ENCODE results near the gene FAM174C.
A peak's percentile ranks its signal among the peaks of the same experiment; 100 is the strongest.

Gene FAM174C

DNA sequence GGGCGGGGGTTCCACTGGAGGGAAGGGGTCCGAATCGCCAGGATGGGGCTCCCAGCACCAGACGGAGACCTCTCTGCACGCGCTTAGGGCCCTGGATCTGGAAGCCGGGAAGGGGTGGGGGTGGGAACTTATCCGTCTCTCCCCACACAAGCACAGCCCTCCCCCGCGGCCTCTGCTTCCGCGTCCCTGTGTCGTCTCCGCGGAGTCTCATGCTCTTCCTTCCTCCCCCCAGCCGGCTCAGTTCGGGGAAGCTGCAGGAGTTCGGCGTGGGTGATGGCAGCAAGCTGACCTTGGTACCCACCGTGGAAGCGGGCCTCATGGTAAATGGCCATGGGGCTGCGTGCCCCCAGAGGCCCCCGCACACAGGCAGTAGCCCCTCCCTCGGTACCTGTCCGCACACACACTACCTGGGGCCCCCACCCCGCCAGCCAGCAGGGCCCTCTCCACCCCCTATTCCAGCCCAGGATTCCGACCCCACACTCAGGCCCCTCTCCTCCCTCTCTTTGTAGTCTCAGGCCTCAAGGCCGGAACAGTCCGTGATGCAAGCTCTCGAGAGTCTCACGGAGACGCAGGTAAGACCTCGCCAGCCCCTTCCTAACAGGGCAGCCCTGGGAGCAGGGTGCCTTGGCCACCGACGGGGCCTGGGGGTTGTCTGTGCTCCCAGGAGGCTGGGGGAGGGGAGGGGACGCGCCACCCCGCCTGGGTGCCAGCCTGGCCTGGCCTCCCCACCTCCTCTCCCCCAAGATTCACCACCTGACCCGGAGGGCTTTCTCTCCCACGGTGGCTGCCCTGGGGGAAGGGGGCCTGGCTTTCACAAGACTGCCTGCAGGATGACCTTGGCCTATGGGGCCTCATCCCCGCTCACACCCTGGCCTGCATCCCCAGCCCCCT is 23.8 kb upstream of the FAM174C start:
- peak; percentile 71 for DNase-seq

GRCh38 chr19:1252221-1252820 is 23.0 kb upstream of the FAM174C start:
- peak; percentile 64 for DNase-seq

- peak; percentile 73 for DNase-seq
Measured at GRCh38 chr19:1252821-1253513, 22.4 kb upstream of the FAM174C start.

GRCh38 chr19:1253514-1254080 is 21.7 kb upstream of the FAM174C start:
- no peak for DNase-seq

DNA sequence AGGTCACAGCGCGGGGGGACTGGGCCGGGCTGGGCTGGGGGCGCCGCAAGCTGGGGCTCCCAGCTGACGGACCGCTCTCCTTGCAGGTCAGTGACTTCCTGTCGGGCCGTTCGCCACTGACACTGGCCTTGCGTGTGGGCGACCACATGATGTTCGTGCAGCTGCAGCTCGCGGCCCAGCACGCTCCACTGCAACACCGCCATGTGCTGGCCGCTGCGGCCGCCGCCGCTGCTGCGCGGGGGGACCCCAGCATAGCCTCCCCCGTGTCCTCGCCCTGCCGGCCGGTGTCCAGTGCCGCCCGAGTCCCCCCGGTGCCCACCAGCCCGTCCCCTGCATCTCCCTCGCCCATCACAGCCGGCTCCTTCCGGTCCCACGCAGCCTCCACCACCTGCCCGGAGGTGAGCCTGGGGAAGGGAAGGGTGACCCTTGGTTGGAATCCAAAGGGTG is 21.2 kb upstream of the FAM174C start:
- no peak for DNase-seq

DNA sequence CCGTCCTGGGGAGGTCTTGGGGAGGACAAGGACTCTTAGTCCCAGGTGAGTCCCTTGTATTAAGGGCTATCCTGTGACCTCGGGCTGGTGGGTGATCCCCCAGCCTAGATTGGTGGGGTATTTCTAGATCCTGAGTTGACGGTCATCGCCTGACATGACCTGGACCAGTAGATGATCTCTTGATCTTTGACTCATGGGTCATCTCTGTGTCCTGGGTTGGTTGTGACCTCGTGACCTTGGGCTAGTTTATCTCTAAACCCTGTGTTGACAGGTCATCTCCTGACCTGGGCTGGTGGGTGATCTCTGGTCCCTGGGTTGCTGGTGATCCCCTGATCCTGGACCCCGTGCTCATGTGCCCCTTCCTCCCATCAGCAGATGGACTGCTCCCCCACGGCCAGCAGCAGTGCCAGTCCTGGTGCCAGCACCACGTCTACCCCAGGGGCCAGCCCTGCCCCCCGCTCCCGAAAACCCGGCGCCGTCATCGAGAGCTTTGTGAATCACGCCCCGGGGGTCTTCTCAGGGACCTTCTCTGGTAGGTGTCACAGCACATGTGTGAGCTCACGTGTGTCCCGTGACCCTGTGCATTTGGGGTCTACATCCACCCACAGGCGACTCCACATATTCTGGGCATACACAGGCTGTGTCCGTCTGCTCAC is 20.7 kb upstream of the FAM174C start:
- no peak for DNase-seq

- no peak for DNase-seq
Measured at GRCh38 chr19:1255186-1256161, 19.9 kb upstream of the FAM174C start.

DNA sequence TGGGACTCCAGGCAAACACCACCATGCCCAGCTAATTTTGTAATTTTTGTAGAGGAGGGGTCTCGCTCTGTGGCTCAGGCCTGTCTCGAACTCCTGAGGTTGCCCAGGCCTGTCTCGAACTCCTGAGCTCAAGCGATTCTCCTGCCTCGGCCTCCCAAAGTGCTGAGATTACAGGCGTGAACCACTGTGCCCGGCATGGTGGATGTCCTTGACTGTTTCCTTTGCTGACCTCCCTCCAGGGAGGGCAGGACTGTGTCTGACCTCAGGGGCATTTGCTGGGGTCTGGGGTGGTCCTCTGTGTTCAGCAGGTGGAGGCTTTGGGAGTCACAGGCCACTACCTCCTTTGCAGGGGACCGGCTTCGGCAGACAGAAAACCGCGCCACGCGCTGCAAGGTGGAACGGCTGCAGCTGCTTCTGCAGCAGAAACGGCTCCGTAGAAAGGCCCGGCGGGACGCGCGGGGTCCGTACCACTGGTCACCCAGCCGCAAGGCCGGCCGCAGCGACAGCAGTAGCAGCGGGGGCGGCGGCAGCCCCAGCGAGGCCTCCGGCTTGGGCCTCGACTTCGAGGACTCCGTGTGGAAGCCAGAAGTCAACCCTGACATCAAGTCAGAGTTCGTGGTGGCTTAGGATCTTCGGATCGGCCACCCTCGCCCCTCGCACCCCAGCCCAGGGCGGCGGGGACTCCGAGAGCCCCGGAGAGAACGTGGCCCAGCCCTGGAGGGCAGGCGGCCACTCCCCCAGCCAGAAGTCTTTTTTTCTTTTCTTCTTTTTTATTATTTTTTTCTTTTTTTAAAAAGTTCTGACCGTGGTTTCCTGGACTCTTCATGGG is 18.5 kb upstream of the FAM174C start:
- no peak for DNase-seq

DNA sequence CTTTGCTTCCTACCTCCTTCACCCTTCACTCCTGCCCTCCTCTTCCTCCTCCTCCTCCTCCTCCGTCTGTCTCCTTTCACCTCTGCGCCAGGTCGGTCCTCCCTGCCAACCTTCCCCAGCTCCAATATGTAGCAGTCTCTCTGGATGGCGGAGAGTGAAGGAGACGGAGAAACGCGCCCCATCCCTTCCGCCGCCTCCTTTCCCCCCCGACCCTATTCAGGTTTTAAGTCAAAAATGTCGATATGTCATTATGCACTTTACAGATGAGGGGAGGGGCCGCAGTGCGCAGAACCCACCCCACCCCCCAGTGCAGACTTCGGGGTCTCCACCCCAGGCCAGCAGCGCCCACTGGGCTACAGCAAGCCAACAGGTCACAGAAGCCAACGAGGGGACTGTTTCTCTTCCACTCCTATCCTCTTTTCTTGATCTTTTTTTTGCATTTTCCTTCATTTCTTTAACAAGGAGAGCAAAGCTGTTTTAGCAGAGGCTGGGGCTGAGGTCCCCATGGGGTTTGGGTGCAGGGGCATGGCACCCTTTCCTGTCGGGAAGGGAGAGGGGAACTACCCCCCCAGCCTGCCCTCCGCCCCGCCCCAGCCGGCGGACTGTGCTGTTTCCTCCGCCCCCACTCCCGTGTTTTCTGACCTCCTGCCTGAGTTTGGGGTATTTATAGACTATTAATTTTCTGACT is 17.7 kb upstream of the FAM174C start:
- DNase-seq, result no peak

GRCh38 chr19:1258163-1258492 is 17.2 kb upstream of the FAM174C start:
- DNase-seq, result no peak

- no peak for DNase-seq
Measured at GRCh38 chr19:1258707-1259205, 16.6 kb upstream of the FAM174C start.

DNA sequence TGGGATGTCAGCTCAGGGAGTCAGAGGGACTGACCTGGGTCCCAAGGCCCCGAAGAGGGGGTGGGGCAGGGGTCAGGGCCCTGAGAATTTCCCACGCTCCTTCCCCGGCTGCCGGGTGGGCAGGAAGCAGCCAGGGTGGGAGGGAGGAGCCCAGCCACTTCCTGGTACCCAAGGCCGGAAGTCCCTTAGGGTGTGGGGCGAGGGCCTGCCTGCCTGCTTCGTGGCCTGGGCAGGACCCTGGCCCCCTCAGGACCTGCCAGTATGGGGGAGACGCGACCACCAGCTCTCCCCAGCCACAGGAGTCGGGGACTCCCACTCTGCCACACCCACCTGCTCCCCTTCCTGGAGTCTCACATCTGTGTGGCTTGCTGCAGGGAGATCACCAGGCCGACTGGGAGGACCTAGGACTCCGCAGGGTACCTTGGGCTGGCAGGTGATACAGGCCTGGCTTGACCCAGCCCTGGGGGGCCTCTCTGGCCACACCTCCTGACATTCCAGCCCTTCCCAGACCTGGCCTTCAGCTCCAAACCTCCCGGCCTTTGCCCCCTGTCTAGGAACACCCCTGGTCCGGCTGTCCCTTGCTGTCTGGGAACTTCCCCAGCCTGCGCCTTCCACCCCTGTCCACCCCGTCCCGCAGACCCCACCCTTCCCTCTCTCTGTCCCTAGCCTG is 16.0 kb upstream of the FAM174C start:
- DNase-seq, result peak; percentile 79

DNA sequence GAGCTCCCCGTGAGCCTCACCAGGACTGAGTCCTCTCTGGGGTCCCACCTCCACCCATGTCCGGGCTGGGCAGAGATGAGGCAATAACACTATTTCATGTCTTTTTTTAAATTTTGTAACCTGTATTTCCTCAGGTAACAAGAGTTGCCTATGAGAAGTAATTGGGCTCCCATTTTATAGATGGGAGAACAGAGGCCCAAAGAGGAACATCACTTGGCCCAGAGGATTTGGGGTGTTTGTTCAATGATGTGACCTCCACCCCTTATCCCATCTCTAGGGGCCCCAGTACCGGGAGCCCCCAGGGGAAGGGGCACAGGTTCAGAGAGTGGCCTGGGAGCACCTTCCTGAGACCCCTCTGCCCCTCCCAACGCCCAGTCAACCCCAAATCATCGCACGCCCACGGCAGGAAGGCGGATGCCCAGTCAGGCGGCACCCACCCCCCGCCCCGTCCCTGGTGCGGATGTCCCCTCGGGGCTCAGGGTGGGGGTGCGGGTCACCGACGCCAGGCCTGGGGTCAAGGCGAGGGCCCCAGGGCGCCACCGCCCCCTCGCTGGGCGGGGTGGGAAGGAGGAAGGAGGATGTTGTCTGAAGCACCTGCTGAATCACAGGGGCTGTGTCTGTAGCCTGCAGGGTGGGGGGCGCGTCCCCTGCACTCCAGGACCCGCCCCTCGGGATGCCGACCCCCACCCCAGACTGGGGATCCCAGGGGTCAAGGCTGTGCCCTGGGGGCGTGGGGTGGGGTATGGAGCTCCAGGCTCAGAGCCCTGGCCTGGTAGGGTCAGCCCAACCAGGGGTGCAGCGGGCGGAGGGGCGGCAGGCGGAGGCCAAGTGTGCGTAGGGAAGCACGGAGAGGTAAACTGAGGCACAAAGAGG is 15.2 kb upstream of the FAM174C start:
- DNase-seq, result peak; percentile 51

DNA sequence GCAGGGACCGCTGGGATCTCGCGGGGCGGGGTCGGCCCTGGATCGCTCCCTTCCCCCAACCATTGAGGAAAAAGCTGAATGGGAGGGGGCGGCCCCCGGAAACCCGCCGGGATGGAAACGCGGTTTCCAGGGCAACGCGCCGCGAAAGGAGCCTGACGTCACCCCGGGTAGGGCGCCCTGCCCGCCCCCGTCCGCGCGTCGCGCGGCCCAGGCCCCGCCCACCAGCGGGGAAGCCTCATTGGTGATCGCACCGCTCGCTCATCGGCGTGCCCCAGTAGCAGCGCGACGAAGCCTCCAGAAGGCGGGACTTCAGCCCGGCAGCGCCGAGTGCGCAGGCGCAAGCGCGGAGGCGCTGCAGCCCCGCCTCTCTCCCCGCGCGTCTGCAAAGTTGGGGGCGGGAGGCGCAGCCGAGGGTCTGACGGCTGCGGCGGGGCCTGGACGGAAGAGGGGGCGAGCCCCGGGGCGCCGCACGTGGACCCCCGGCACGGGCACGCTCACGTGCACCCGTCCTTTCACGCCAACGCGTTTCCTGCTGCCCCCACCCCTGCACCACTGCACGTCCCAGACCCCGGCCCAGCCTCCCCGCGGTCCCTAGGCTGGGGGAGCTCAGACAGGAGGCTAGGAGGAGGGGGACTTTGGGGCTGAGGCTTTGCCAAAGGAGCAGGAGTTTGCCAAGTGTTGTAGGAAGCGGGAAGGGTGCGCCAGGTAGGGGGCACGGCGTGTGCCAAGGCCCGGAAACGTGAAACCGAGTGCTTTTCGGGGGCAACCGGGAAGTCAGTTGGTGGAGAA is 14.4 kb upstream of the FAM174C start:
- DNase-seq, result peak; percentile 97

- DNase-seq, result no peak
Measured at GRCh38 chr19:1261538-1261797, 13.9 kb upstream of the FAM174C start.

DNA sequence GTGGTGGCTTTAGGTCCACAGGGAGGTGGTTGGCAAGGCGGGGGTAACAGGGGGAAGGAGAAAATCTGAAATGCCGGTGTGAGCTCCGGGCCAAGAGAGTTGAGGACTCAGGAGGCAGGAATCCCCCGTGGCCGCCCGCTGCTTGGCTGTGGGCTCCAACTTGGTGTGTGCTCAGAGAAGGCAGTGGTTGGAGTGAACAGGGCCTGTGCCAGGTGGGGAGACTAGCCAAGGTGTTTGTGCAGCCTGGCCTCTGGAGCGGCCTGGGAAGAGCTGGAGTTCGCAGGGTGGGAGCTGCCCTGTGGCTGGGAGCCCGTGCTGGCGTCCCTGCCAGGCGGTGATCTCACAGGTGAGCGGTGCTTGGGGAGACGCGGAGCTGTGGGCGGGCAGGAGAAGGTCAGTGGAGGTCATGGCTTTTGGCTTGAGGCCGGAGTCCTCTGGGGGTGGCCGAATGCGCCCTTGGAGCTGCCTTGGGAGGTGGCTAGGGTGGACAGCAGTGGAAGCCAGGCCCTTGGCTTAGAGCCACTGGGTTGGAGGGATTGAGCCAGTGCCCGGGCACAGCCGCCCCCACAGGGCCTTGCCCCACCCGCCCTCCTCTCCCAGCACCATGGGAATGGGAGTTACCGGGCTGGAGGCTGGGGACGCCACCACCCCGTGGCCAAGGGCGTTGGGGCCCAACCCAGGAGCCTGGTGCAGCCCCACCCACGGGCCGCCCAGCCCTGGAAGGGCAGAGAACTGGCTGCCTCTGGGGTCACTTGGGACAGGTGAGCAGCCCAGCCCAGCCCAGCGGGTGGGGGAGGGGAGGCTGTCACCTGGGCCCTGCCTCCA is 13.3 kb upstream of the FAM174C start:
- peak; percentile 37 for DNase-seq

- no peak for DNase-seq
Measured at GRCh38 chr19:1262623-1263123, 12.7 kb upstream of the FAM174C start.
